HL-60 (cell line): ENCODE results near the gene MDN1.
"Not testable (repeated sequence)": the region's sequence is repeated elsewhere in the genome, so short reads cannot be mapped to it uniquely, and the experiment has no call there.

Source experiments
- CTCF ChIP-seq: IDR thresholded peaks from one replicate; pipeline ENCODE4 v1.5.1; 2011; ENCODE audit warnings: low read length, control low read depth, inconsistent platforms; ENCODE audit not compliant: insufficient read depth
- POLR2AphosphoS5 ChIP-seq: IDR thresholded peaks from 2 replicates; pipeline ENCODE4 v1.6.1; 2012; ENCODE audit warnings: low read depth
- TF ChIP-seq, protein P1 (sequence below): IDR thresholded peaks from 2 replicates; pipeline ENCODE4 v1.6.1; 2012; ENCODE audit warnings: low read depth; ENCODE audit not compliant: insufficient replicate concordance

DNA sequence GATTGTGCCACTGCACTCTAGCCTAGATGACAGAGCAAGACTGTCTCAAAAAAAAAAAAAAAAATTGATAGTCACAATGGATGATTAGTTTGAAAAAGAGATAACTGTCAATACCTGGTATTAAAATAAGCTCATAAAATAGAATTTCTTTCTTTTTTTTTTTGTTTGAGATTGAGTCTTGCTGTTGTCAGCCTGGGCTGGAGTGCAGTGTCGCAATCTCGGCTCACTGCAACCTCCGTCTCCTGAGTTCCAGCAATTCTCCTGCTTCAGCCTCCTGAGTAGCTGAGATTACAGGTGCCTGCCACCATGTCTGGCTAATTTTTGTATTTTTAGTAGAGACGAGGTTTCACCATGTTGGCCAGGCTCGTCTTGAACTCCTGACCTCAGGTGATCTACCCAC lies 27.9 kb upstream of the MDN1 start:
- not testable (repeated sequence) for TF ChIP-seq CTCF, POLR2AphosphoS5
- TF ChIP-seq, protein P1, sequence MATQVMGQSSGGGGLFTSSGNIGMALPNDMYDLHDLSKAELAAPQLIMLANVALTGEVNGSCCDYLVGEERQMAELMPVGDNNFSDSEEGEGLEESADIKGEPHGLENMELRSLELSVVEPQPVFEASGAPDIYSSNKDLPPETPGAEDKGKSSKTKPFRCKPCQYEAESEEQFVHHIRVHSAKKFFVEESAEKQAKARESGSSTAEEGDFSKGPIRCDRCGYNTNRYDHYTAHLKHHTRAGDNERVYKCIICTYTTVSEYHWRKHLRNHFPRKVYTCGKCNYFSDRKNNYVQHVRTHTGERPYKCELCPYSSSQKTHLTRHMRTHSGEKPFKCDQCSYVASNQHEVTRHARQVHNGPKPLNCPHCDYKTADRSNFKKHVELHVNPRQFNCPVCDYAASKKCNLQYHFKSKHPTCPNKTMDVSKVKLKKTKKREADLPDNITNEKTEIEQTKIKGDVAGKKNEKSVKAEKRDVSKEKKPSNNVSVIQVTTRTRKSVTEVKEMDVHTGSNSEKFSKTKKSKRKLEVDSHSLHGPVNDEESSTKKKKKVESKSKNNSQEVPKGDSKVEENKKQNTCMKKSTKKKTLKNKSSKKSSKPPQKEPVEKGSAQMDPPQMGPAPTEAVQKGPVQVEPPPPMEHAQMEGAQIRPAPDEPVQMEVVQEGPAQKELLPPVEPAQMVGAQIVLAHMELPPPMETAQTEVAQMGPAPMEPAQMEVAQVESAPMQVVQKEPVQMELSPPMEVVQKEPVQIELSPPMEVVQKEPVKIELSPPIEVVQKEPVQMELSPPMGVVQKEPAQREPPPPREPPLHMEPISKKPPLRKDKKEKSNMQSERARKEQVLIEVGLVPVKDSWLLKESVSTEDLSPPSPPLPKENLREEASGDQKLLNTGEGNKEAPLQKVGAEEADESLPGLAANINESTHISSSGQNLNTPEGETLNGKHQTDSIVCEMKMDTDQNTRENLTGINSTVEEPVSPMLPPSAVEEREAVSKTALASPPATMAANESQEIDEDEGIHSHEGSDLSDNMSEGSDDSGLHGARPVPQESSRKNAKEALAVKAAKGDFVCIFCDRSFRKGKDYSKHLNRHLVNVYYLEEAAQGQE, result not testable (repeated sequence)
